HEK293 (cell line): ENCODE measurements around the gene CDH23.

Experiments
- ZBTB1 ChIP-seq: fragments of 450-650 bp; formaldehyde crosslinking; IDR thresholded peaks from 2 replicates; pipeline ENCODE4 v1.5.1; 2016; ENCODE audit warnings: missing biosample characterization, missing genetic modification characterization
- ZNF335 ChIP-seq: fragments of 450-650 bp; formaldehyde crosslinking; conservative IDR thresholded peaks from 2 replicates; pipeline ENCODE4 v1.5.1; 2016; ENCODE audit warnings: missing biosample characterization, missing genetic modification characterization
- ZNF391 ChIP-seq: fragments of 450-650 bp; formaldehyde crosslinking; IDR thresholded peaks from 2 replicates; pipeline ENCODE4 v1.5.1; 2016; ENCODE audit warnings: low read depth, missing biosample characterization, missing genetic modification characterization, borderline replicate concordance
- ZNF510 ChIP-seq: fragments of 450-650 bp; formaldehyde crosslinking; IDR thresholded peaks from 2 replicates; pipeline ENCODE4 v1.5.1; 2018; ENCODE audit warnings: mild to moderate bottlenecking, missing genetic modification characterization, missing biosample characterization; ENCODE audit not compliant: insufficient replicate concordance
- ZNF571 ChIP-seq: fragments of 450-650 bp; formaldehyde crosslinking; IDR thresholded peaks from 2 replicates; pipeline ENCODE4 v1.5.0; 2017; ENCODE audit warnings: missing biosample characterization, missing genetic modification characterization
- TF ChIP-seq, protein P1 (sequence below): fragments of 450-650 bp; formaldehyde crosslinking; IDR thresholded peaks from 2 replicates; pipeline ENCODE4 v1.5.1; 2016; ENCODE audit warnings: missing biosample characterization, missing genetic modification characterization
- TF ChIP-seq, protein P2 (sequence below): fragments of 450-650 bp; formaldehyde crosslinking; IDR thresholded peaks from 2 replicates; pipeline ENCODE4 v1.5.1; 2016; ENCODE audit warnings: missing biosample characterization, missing genetic modification characterization, borderline replicate concordance
- TF ChIP-seq, protein P3 (sequence below): fragments of 450-650 bp; formaldehyde crosslinking; IDR thresholded peaks from 2 replicates; pipeline ENCODE4 v1.5.0; 2017; ENCODE audit warnings: missing biosample characterization, missing genetic modification characterization, borderline replicate concordance

DNA sequence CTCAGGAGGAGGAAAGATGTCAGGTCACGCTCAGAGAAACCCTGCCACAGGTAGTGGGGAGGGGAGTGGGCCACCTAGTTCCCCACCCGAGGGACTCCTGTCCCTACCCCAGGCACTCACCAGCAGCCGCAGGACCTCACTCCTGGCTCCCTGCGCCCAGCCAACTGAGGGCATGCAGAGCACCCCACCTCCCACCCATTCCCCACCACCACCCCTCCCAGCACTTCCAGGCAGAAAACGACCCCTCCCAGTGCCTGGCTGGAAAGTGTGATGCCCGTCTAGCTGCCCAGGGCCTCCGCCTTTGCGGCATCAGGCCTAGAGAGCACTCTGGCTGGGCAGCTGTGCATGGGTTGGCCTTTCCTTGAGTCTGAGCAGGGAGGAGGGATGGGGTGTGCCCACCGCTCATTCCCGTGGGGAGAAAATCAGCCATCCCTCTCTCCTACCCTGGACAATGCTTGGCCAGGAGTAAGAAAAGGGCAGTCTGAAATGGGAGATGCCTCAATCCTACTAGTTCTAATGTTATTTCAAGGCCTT, 321.5 kb downstream of the CDH23 start:
- TF ChIP-seq, protein P1, sequence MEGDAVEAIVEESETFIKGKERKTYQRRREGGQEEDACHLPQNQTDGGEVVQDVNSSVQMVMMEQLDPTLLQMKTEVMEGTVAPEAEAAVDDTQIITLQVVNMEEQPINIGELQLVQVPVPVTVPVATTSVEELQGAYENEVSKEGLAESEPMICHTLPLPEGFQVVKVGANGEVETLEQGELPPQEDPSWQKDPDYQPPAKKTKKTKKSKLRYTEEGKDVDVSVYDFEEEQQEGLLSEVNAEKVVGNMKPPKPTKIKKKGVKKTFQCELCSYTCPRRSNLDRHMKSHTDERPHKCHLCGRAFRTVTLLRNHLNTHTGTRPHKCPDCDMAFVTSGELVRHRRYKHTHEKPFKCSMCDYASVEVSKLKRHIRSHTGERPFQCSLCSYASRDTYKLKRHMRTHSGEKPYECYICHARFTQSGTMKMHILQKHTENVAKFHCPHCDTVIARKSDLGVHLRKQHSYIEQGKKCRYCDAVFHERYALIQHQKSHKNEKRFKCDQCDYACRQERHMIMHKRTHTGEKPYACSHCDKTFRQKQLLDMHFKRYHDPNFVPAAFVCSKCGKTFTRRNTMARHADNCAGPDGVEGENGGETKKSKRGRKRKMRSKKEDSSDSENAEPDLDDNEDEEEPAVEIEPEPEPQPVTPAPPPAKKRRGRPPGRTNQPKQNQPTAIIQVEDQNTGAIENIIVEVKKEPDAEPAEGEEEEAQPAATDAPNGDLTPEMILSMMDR (tag by site-specific recombination): no peak
- no peak for TF ChIP-seq ZNF510 (tag by site-specific recombination)
- TF ChIP-seq, protein P2, sequence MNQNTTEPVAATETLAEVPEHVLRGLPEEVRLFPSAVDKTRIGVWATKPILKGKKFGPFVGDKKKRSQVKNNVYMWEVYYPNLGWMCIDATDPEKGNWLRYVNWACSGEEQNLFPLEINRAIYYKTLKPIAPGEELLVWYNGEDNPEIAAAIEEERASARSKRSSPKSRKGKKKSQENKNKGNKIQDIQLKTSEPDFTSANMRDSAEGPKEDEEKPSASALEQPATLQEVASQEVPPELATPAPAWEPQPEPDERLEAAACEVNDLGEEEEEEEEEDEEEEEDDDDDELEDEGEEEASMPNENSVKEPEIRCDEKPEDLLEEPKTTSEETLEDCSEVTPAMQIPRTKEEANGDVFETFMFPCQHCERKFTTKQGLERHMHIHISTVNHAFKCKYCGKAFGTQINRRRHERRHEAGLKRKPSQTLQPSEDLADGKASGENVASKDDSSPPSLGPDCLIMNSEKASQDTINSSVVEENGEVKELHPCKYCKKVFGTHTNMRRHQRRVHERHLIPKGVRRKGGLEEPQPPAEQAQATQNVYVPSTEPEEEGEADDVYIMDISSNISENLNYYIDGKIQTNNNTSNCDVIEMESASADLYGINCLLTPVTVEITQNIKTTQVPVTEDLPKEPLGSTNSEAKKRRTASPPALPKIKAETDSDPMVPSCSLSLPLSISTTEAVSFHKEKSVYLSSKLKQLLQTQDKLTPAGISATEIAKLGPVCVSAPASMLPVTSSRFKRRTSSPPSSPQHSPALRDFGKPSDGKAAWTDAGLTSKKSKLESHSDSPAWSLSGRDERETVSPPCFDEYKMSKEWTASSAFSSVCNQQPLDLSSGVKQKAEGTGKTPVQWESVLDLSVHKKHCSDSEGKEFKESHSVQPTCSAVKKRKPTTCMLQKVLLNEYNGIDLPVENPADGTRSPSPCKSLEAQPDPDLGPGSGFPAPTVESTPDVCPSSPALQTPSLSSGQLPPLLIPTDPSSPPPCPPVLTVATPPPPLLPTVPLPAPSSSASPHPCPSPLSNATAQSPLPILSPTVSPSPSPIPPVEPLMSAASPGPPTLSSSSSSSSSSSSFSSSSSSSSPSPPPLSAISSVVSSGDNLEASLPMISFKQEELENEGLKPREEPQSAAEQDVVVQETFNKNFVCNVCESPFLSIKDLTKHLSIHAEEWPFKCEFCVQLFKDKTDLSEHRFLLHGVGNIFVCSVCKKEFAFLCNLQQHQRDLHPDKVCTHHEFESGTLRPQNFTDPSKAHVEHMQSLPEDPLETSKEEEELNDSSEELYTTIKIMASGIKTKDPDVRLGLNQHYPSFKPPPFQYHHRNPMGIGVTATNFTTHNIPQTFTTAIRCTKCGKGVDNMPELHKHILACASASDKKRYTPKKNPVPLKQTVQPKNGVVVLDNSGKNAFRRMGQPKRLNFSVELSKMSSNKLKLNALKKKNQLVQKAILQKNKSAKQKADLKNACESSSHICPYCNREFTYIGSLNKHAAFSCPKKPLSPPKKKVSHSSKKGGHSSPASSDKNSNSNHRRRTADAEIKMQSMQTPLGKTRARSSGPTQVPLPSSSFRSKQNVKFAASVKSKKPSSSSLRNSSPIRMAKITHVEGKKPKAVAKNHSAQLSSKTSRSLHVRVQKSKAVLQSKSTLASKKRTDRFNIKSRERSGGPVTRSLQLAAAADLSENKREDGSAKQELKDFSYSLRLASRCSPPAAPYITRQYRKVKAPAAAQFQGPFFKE (tag by site-specific recombination): no peak
- TF ChIP-seq ZNF335 (tag by site-specific recombination): no peak
- no peak for TF ChIP-seq ZBTB1
- TF ChIP-seq, protein P3, sequence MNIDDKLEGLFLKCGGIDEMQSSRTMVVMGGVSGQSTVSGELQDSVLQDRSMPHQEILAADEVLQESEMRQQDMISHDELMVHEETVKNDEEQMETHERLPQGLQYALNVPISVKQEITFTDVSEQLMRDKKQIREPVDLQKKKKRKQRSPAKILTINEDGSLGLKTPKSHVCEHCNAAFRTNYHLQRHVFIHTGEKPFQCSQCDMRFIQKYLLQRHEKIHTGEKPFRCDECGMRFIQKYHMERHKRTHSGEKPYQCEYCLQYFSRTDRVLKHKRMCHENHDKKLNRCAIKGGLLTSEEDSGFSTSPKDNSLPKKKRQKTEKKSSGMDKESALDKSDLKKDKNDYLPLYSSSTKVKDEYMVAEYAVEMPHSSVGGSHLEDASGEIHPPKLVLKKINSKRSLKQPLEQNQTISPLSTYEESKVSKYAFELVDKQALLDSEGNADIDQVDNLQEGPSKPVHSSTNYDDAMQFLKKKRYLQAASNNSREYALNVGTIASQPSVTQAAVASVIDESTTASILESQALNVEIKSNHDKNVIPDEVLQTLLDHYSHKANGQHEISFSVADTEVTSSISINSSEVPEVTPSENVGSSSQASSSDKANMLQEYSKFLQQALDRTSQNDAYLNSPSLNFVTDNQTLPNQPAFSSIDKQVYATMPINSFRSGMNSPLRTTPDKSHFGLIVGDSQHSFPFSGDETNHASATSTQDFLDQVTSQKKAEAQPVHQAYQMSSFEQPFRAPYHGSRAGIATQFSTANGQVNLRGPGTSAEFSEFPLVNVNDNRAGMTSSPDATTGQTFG (tag by site-specific recombination): no peak
- TF ChIP-seq ZNF391 (tag by site-specific recombination): no peak
- no peak for TF ChIP-seq ZNF571
